K562 (cell line): ENCODE data around the gene VPS37D. TPM values are rescaled to one million over a fixed set of nuclear protein-coding genes. Genes with fewer than 3 reads are reported as not detected.

Experiments
- BCL6 ChIP-seq: fragments of 250-450 bp; sonication (Bioruptor Pico); IDR thresholded peaks from 2 replicates; pipeline ENCODE4 v1.4.0; 2020
- FOXA3 ChIP-seq, 2 experiments: fragments of 450-650 bp in 1 of 2; sonication (generic) in 1 of 2; formaldehyde crosslinking; IDR thresholded peaks in 1 of 2; conservative IDR thresholded peaks in 1 of 2; 2 replicates each; pipeline versions ENCODE4 v1.4.0 to v1.8.0; 2020 to 2022; ENCODE audit warnings: mild to moderate bottlenecking in 2 of 2, missing genetic modification reagents in 1 of 2
- FOXK1 ChIP-seq: sonication (generic); formaldehyde crosslinking; IDR thresholded peaks from 2 replicates; pipeline ENCODE4 v1.8.0; 2022; ENCODE audit warnings: missing genetic modification reagents, mild to moderate bottlenecking, borderline replicate concordance
- FUS ChIP-seq: fragments of 200-400 bp; formaldehyde crosslinking; optimal IDR thresholded peaks from 2 replicates; pipeline ENCODE3; 2017; ENCODE audit warnings: low read depth, low read length
- GATAD2B ChIP-seq: fragments of 450-650 bp; IDR thresholded peaks from 2 replicates; pipeline ENCODE4 v1.6.1; 2017; ENCODE audit warnings: mild to moderate bottlenecking, borderline replicate concordance
- GTF2E2 ChIP-seq: fragments of 200-800 bp; sonication (Bioruptor generic); IDR thresholded peaks from 2 replicates; pipeline ENCODE4 v1.6.1; 2016; ENCODE audit warnings: missing genetic modification characterization, missing compliant biosample characterization
- GTF3C2 ChIP-seq: IDR thresholded peaks from 3 replicates; pipeline ENCODE4 v1.6.1; 2011; ENCODE audit warnings: borderline replicate concordance, mild to moderate bottlenecking, moderate library complexity; ENCODE audit not compliant: insufficient read length; ENCODE audit errors: extremely low read depth
- HDGF ChIP-seq: fragments of 450-650 bp; IDR thresholded peaks from 2 replicates; pipeline ENCODE4 v1.6.1; 2016
- JUND ChIP-seq, 2 experiments: IDR thresholded peaks; 2 replicates in 1 of 2; 3 replicates in 1 of 2; pipeline ENCODE4 v1.6.1; 2011; ENCODE audit warnings: borderline replicate concordance in 2 of 2, low read depth in 2 of 2, low read length in 2 of 2, improper control_type of control experiment in 1 of 2, missing biosample characterization in 1 of 2, missing genetic modification characterization in 1 of 2, missing genetic modification reagents in 1 of 2
- KDM4B ChIP-seq, 2 experiments: fragments of 450-650 bp in 1 of 2; sonication (generic) in 1 of 2; IDR thresholded peaks; 2 replicates each; pipeline ENCODE4 v1.6.1; 2016 to 2017; ENCODE audit warnings: borderline replicate concordance in 2 of 2, antibody characterized with exemption in 1 of 2, low read depth in 1 of 2, mild to moderate bottlenecking in 1 of 2
- MTA3 ChIP-seq: fragments of 450-650 bp; formaldehyde crosslinking; IDR thresholded peaks from 2 replicates; pipeline ENCODE4 v1.6.1; 2017; ENCODE audit warnings: mild to moderate bottlenecking, borderline replicate concordance
- RAD51 ChIP-seq: fragments of 450-650 bp; IDR thresholded peaks from 2 replicates; pipeline ENCODE4 v1.7.1; 2016; ENCODE audit warnings: low read depth, mild to moderate bottlenecking, borderline replicate concordance
- SMC3 ChIP-seq: conservative IDR thresholded peaks from 2 replicates; pipeline ENCODE4 v1.6.1; 2011; ENCODE audit warnings: low read depth, low read length, improper control_type of control experiment; ENCODE audit not compliant: insufficient read depth
- SRSF7 ChIP-seq: fragments of 200-400 bp; formaldehyde crosslinking; optimal IDR thresholded peaks from 2 replicates; pipeline ENCODE3; 2017; ENCODE audit warnings: mild to moderate bottlenecking, low read depth, low read length
- ZBTB11 ChIP-seq, 3 experiments: fragments of 200-800 bp in 1 of 3; fragments of 250-450 bp in 1 of 3; fragments of 450-650 bp in 1 of 3; sonication (Bioruptor Pico) in 1 of 3; sonication (Bioruptor generic) in 1 of 3; formaldehyde crosslinking in 1 of 3; IDR thresholded peaks; 2 replicates each; pipeline versions ENCODE4 v1.6.1 to v1.8.0; 2016 to 2022; ENCODE audit warnings: mild to moderate bottlenecking in 2 of 3, missing genetic modification characterization in 2 of 3, missing compliant biosample characterization in 1 of 3, moderate library complexity in 1 of 3
- ZBTB17 ChIP-seq: fragments of 450-650 bp; formaldehyde crosslinking; IDR thresholded peaks from 2 replicates; pipeline ENCODE4 v1.4.0; 2020; ENCODE audit warnings: mild to moderate bottlenecking
- ZFP91 ChIP-seq: sonication (generic); formaldehyde crosslinking; IDR thresholded peaks from 2 replicates; pipeline ENCODE4 v1.8.0; 2022; ENCODE audit warnings: mild to moderate bottlenecking, missing genetic modification reagents
- ZNF212 ChIP-seq: fragments of 450-650 bp; formaldehyde crosslinking; IDR thresholded peaks from 2 replicates; pipeline ENCODE4 v1.4.0; 2020; ENCODE audit warnings: mild to moderate bottlenecking
- polyA plus RNA-seq, 8 experiments: library from polyadenylated mRNA; depleted of rRNA in 4 of 8; stranded (reverse) in 5 of 8; unstranded in 3 of 8; fragments of >200 nt; fragmentation: Nextera tagmentation in 2 of 8; fragmentation: Illumina TruSeq in 1 of 8; extraction: Ambion mirVana in 2 of 8; extraction: Trizol in 1 of 8; gene quantifications; 2 replicates each; pipeline versions ENCODE4 v1.2.1 to v1.2.3, GENCODE V29; 2011 to 2014; ENCODE audit warnings: inconsistent platforms in 1 of 8, missing spikeins in 1 of 8
- total RNA-seq, 7 experiments: library from RNA; depleted of rRNA in 6 of 7; stranded (reverse); fragments of >200 nt in 6 of 7; fragmentation: Illumina TruSeq in 2 of 7; extraction: Trizol in 2 of 7; gene quantifications; 2 replicates each; pipeline versions ENCODE4 v1.2.1 to v1.2.3, GENCODE V29; 2011 to 2021; ENCODE audit warnings: low replicate concordance in 1 of 7

Gene VPS37D
- total and polyA plus RNA-seq, 9 of the 15 experiments (the other 6 are each of a cell fraction or from before 2014, with no cell fraction given): 0.25 to 2.3 (median 1.0) TPM; not detected in 3

- TF ChIP-seq ZBTB11 (CRISPR knock-in tag; IDR thresholded peaks at IDR 0.05) (no peak), HDGF (no peak), GATAD2B (no peak; the same call in 1 of the 2 replicates), BCL6 (CRISPR knock-in tag) (no peak), ZBTB17 (CRISPR knock-in tag) (no peak), FOXK1 (no peak), JUND (IDR thresholded peaks at IDR 0.05; ENCODE audit: borderline replicate concordance, low read depth, low read length) (no peak), JUND (tag; IDR thresholded peaks at IDR 0.05; ENCODE audit: borderline replicate concordance, low read depth, low read length) (no peak), KDM4B (IDR thresholded peaks at IDR 0.05; ENCODE audit: borderline replicate concordance in 2 of 2, low read depth in 1 of 2) (no peak), ZNF212 (CRISPR knock-in tag) (no peak), MTA3 (no peak), SRSF7 (no peak), FOXA3 (CRISPR knock-in tag; conservative IDR thresholded peaks at IDR 0.05 in 1 of 2, IDR thresholded peaks at IDR 0.05 in 1 of 2) (no peak), RAD51 (no peak), GTF2E2 (no peak), ZFP91 (CRISPR knock-in tag) (no peak), SMC3 (no peak), GTF3C2 (no peak), FUS (no peak)
These were observed 51.5 kb downstream of the VPS37D start, which contains the start of gene STX1A (continued) for GRCh38 chr7:73718905-73719805.
